ENCODE data around the gene PURA.

DNA sequence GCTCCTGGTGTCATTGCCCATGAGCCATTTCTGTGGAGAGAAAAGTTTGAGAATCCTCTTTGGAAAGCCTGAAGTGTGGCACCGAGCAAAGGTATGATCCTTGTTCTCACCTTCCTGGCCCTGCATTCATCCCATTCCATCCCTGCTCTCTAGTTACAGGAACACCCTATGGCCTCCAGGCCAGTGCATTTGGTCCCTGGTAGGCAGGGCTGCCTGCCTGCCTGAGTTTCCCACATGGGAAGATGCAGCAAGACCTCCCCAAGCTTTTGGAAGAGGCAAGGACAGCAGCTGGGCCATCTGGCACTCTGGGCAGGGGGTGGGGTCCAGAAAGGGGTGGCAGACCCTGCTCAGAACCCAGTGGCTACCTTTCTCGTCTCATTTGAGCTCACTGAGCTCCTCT is 36.3 kb downstream of the PURA start:
- TF ChIP-seq, protein P1, sequence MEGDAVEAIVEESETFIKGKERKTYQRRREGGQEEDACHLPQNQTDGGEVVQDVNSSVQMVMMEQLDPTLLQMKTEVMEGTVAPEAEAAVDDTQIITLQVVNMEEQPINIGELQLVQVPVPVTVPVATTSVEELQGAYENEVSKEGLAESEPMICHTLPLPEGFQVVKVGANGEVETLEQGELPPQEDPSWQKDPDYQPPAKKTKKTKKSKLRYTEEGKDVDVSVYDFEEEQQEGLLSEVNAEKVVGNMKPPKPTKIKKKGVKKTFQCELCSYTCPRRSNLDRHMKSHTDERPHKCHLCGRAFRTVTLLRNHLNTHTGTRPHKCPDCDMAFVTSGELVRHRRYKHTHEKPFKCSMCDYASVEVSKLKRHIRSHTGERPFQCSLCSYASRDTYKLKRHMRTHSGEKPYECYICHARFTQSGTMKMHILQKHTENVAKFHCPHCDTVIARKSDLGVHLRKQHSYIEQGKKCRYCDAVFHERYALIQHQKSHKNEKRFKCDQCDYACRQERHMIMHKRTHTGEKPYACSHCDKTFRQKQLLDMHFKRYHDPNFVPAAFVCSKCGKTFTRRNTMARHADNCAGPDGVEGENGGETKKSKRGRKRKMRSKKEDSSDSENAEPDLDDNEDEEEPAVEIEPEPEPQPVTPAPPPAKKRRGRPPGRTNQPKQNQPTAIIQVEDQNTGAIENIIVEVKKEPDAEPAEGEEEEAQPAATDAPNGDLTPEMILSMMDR (IDR thresholded peaks at IDR 0.05): no peak
- no peak for TF ChIP-seq POLR2AphosphoS5 (IDR thresholded peaks at IDR 0.05)

Measured in suprapubic skin (tissue), 3 donors.